GM21619 (cell line): ENCODE data around the gene IKZF4.
"Not testable (repeated sequence)": the region's sequence is repeated elsewhere in the genome, so short reads cannot be mapped to it uniquely, and the experiment has no call there.

Experiments used
- ATAC-seq: cut with Tn5 transposase; IDR thresholded peaks from one replicate; pipeline ENCODE4 v1.9.1; 2021; ENCODE audit not compliant: unreplicated experiment

Gene IKZF4

GRCh38 chr12:55997535-55997859 lies 23.3 kb upstream of the IKZF4 start:
- ATAC-seq = no peak

GRCh38 chr12:55999522-55999921 lies 21.3 kb upstream of the IKZF4 start:
- ATAC-seq = not testable (repeated sequence)

GRCh38 chr12:55999999-56000540 lies 20.8 kb upstream of the IKZF4 start:
- not testable (repeated sequence) for ATAC-seq

GRCh38 chr12:56001487-56002100 lies 19.2 kb upstream of the IKZF4 start:
- no peak for ATAC-seq

- ATAC-seq = not testable (repeated sequence)
Measured at GRCh38 chr12:56003376-56003775, 17.5 kb upstream of the IKZF4 start.

DNA sequence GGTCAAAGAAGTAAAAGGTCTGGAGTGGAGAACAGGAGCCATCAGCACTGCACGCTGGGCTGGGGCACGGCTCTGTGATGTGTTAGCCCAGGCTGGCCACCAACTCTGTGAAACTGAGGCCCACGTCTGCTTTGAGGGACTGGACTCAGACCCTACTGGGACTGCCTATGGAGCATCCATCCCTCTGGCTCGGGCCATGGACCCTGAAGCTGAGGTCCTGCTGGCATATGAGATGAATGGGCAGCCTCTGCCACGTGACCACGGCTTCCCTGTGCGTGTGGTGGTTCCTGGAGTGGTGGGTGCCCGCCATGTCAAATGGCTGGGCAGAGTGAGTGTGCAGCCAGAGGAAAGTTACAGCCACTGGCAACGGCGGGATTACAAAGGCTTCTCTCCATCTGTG lies 16.6 kb upstream of the IKZF4 start:
- ATAC-seq = no peak

GRCh38 chr12:56007564-56008559 lies 13.0 kb upstream of the IKZF4 start:
- peak; percentile 39 for ATAC-seq

DNA sequence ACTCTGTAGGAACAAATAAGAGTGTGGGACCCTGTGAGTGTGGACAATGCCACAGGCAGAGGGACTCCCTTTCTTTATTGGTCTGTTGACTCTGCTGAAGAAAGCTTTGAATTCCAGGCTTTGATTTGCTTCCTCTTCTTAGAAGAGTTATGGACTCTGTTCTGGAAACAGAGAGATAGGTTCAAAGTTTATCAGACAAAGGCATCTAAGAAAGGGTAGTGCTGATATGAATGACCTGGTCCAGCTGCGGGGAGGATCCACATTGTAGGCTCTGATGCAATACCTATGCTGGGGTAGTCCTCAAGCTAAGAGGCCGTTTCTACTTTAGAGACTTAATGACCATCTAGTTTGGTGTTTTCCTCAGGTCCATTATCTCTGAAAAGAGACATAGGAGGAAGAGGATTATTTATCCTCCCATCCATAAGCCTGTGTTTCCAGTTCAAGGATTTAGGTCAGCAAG lies 10.7 kb upstream of the IKZF4 start:
- no peak for ATAC-seq

GRCh38 chr12:56011509-56012090 lies 9.2 kb upstream of the IKZF4 start:
- no peak for ATAC-seq

DNA sequence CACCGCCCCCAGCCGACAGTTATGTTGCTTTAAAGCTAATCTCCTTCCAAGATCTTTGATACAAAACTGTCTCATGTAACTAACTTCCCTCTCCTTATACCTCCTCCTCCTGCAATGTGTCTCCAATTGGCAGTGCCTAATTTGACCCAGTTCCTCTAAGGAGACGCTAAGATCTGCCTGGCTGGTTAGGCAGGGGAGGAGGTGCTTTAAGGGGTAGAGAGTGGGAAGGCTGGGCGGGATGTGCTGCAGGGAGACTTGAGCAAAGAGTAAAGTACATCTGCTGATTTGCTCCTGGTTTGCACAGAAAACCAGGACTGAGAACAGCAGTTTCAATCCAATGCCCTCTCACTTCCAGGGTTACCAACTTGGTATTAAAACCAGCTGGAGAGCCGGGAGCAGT lies 7.4 kb upstream of the IKZF4 start:
- no peak for ATAC-seq

GRCh38 chr12:56014205-56014604 lies 6.6 kb upstream of the IKZF4 start:
- ATAC-seq = no peak

GRCh38 chr12:56017181-56017580 lies 3.7 kb upstream of the IKZF4 start:
- ATAC-seq = no peak

DNA sequence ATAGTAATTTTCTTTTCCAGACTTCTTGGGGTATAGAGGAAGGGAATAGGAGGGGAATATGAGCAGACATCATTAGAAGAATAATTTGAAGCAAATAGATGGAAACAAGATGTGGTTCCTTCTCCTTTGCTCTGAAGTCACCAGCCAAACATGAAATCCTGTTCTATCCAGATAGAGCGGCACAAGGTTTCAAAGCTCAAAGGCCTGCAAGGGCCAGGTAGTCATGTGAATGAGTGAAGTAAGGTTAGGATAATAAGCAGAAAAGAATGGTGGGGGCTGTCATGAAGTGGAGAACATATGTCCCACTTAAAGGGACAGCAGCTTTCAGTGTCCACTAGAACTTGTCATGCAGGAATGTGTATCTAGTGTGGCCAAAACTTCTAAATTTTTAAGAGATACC lies 2.5 kb upstream of the IKZF4 start:
- ATAC-seq = no peak

- ATAC-seq = no peak
Measured at GRCh38 chr12:56021889-56022497, 1.1 kb downstream of the IKZF4 start.

- ATAC-seq = no peak
Measured at GRCh38 chr12:56028511-56029165, 7.8 kb downstream of the IKZF4 start.

DNA sequence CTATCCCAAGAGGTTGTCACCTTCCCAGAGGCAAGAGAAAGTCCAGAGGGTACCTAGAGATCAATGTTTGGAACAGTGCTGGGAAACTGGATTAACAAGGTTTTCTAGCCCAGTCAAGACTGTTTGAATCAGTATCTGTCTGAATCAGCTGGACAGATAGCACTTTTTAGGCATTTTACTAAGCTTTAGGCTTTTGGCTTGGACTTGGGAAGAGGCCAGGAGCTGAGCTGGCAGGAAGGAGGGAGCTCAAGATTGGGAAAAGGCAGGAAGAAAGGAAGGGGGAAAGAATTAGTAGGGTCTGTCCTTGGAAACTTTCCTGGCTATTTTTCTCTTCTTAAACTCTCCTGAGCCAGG lies 8.3 kb downstream of the IKZF4 start:
- no peak for ATAC-seq

- ATAC-seq = no peak
Measured at GRCh38 chr12:56029666-56030293, 8.9 kb downstream of the IKZF4 start.

- ATAC-seq = no peak
Measured at GRCh38 chr12:56031987-56032386, 11.1 kb downstream of the IKZF4 start.

- no peak for ATAC-seq
Measured at GRCh38 chr12:56034586-56035332, 13.9 kb downstream of the IKZF4 start.

DNA sequence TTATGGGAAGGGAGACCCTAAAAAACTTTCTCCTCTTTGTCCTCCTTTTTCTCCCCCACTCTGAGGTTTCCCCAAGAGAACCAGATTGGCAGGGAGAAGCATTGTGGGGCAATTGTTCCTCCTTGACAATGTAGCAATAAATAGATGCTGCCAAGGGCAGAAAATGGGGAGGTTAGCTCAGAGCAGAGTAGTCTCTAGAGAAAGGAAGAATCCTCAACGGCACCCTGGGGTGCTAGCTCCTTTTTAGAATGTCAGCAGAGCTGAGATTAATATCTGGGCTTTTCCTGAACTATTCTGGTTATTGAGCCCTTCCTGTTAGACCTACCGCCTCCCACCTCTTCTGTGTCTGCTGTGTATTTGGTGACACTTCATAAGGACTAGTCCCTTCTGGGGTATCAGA lies 16.3 kb downstream of the IKZF4 start:
- no peak for ATAC-seq
